ENCODE data around the gene FAM227A.
A peak's percentile ranks its signal among the peaks of the same experiment; 100 is the strongest.
"Not testable (repeated sequence)": the region's sequence is repeated elsewhere in the genome, so short reads cannot be mapped to it uniquely, and the experiment has no call there.

Gene FAM227A

GRCh38 chr22:38632528-38632927, 23.7 kb downstream of the FAM227A start:
- no peak for ATAC-seq

GRCh38 chr22:38631724-38632123, 24.5 kb downstream of the FAM227A start:
- DNase-seq, result no peak
- peaks cover 12% of the 10 kb centered on the region for H3K4me1 Mint-ChIP-seq
- H3K4me3 Mint-ChIP-seq, result peak overlapping the region; percentile 36 to 39

More at GRCh38 chr22:38632528-38632927, 23.7 kb downstream of the FAM227A start:
- Mint-ChIP-seq H3K27me3 (no peaks in the 10 kb centered on the region), H3K4me1 (peaks cover 12% of the 10 kb centered on the region), H3K4me3 (no peak overlapping the region), H3K9me3 (no peaks in the 10 kb centered on the region), H3K27ac (no peak overlapping the region)
- no peak for DNase-seq

GRCh38 chr22:38629108-38629507, 27.1 kb downstream of the FAM227A start:
- H3K27ac Mint-ChIP-seq, result no peak overlapping the region

More at GRCh38 chr22:38631724-38632123, 24.5 kb downstream of the FAM227A start:
- no peaks in the 10 kb centered on the region for H3K9me3 Mint-ChIP-seq
- H3K27me3 Mint-ChIP-seq, result no peaks in the 10 kb centered on the region
- peak overlapping the region in 1 of 2 donors; percentile 50 for H3K27ac Mint-ChIP-seq
- ATAC-seq, result peak; percentile 81

GRCh38 chr22:38628444-38628843, 27.7 kb downstream of the FAM227A start:
- Mint-ChIP-seq H3K4me3 (no peak overlapping the region), H3K27ac (no peak overlapping the region), H3K9me3 (no peaks in the 10 kb centered on the region), H3K4me1 (peaks cover 12% of the 10 kb centered on the region), H3K27me3 (no peaks in the 10 kb centered on the region)
- DNase-seq, result no peak
- ATAC-seq, result no peak

More at GRCh38 chr22:38629108-38629507, 27.1 kb downstream of the FAM227A start:
- Mint-ChIP-seq H3K4me3 (no peak overlapping the region), H3K27me3 (no peaks in the 10 kb centered on the region), H3K4me1 (peaks cover 12% of the 10 kb centered on the region), H3K9me3 (no peaks in the 10 kb centered on the region)
- ATAC-seq (no peak), DNase-seq (no peak)

- ATAC-seq (no peak), DNase-seq (no peak)
- Mint-ChIP-seq H3K27ac (no peak overlapping the region), H3K4me3 (no peak overlapping the region), H3K9me3 (peaks cover 0 to 8% of the 10 kb centered on the region in 2 donors), H3K27me3 (no peaks in the 10 kb centered on the region), H3K4me1 (no peaks in the 10 kb centered on the region)
These were observed 32.8 kb downstream of the FAM227A start for GRCh38 chr22:38623351-38623750.

- no peak for ATAC-seq
- Mint-ChIP-seq H3K9me3 (peaks cover 0 to 14% of the 10 kb centered on the region in 2 donors), H3K4me1 (no peaks in the 10 kb centered on the region)
These were observed 37.5 kb downstream of the FAM227A start for GRCh38 chr22:38618682-38619081.

GRCh38 chr22:38618258-38618657, 37.9 kb downstream of the FAM227A start:
- Mint-ChIP-seq H3K4me3 (no peak overlapping the region), H3K9me3 (peaks cover 0 to 14% of the 10 kb centered on the region in 2 donors), H3K27me3 (no peaks in the 10 kb centered on the region), H3K4me1 (no peaks in the 10 kb centered on the region), H3K27ac (no peak overlapping the region)
- ATAC-seq (no peak), DNase-seq (no peak)

More at GRCh38 chr22:38618682-38619081, 37.5 kb downstream of the FAM227A start:
- no peak for DNase-seq
- Mint-ChIP-seq H3K27ac (no peak overlapping the region), H3K27me3 (no peaks in the 10 kb centered on the region), H3K4me3 (no peak overlapping the region)

DNA sequence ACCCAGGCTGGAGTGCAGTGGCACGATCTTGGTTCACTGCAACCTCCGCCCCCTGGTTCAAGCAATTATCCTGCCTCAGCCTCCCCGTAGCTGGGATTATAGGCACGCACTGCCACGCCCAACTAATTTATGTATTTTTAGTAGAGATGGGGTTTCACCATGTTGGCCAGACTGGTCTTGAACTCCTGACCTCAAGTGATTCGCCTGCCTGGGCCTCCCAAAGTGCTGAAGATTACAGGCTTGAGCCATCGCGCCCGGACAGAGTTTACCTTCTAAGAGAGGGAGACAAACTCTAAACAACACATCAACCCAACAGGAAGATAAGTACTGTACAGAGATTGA, 41.2 kb downstream of the FAM227A start:
- not testable (repeated sequence) for DNase-seq, H3K4me1 Mint-ChIP-seq, ATAC-seq, H3K27me3 Mint-ChIP-seq, H3K4me3 Mint-ChIP-seq, H3K27ac Mint-ChIP-seq
- peaks cover 0 to 14% of the 10 kb centered on the region in 2 donors for H3K9me3 Mint-ChIP-seq

DNA sequence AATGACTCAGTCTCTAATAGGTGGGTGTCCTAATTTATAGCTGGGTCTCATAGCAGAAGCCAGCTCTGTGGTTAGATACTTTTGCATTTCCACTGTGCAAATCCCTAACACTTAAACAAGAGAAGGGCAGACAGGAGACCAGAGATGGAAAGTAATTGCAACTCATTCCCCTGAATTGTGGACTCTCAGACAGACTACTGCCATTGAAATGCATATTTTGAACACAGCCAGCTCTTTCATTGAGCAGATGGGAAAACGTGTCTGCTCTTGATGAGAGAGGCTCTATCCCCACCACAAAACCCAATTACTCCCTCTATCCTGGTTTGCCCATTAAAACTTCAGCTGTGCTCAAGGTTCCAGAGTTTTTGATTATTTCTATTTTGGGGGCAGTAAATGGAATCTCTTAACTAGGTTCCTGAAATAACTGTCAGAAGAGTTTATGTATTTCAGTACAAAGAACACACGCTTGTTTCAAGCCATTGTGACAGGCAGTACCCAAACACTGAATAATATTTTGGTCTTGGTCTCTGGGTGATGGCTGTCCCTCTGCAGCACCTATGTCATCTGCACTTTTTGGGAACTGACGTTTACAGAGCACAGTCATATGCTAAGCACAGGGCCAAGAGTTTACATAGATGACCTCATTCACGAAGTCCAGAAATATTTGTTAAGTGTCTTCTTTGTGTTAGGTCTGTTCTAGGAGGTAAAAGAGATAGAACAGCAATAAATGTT, 41.7 kb downstream of the FAM227A start:
- ATAC-seq, result no peak
- no peak for DNase-seq
- Mint-ChIP-seq H3K4me1 (no peaks in the 10 kb centered on the region), H3K27me3 (no peaks in the 10 kb centered on the region), H3K4me3 (no peak overlapping the region), H3K9me3 (peaks cover 0 to 14% of the 10 kb centered on the region in 2 donors), H3K27ac (no peak overlapping the region)

GRCh38 chr22:38613588-38613987, 42.6 kb downstream of the FAM227A start:
- Mint-ChIP-seq H3K27ac (no peak overlapping the region), H3K4me1 (no peaks in the 10 kb centered on the region), H3K27me3 (no peaks in the 10 kb centered on the region), H3K9me3 (peaks cover 0 to 9% of the 10 kb centered on the region in 2 donors), H3K4me3 (no peak overlapping the region)
- DNase-seq (no peak), ATAC-seq (no peak)

GRCh38 chr22:38612217-38613006, 43.8 kb downstream of the FAM227A start:
- Mint-ChIP-seq H3K9me3 (no peaks in the 10 kb centered on the region), H3K27me3 (no peaks in the 10 kb centered on the region), H3K4me3 (no peak overlapping the region), H3K27ac (peak overlapping the region in 1 of 2 donors; percentile 61), H3K4me1 (no peaks in the 10 kb centered on the region)
- ATAC-seq (no peak), DNase-seq (no peak)

- H3K27ac Mint-ChIP-seq, result no peak overlapping the region
- H3K4me3 Mint-ChIP-seq, result no peak overlapping the region
- no peaks in the 10 kb centered on the region for H3K27me3 Mint-ChIP-seq
- DNase-seq (no peak), ATAC-seq (no peak)
- no peaks in the 10 kb centered on the region for H3K4me1 Mint-ChIP-seq
- H3K9me3 Mint-ChIP-seq, result no peaks in the 10 kb centered on the region
These were observed 44.6 kb downstream of the FAM227A start for GRCh38 chr22:38611559-38611958.

- no peak for ATAC-seq
- H3K27ac Mint-ChIP-seq, result no peak overlapping the region
- no peaks in the 10 kb centered on the region for H3K27me3 Mint-ChIP-seq
These were observed 46.0 kb downstream of the FAM227A start for GRCh38 chr22:38610234-38610633.

GRCh38 chr22:38608992-38609750, 47.0 kb downstream of the FAM227A start:
- no peak for DNase-seq
- no peak for ATAC-seq
- no peaks in the 10 kb centered on the region for H3K9me3 Mint-ChIP-seq
- H3K4me3 Mint-ChIP-seq, result no peak overlapping the region
- no peaks in the 10 kb centered on the region for H3K27me3 Mint-ChIP-seq
- H3K4me1 Mint-ChIP-seq, result no peaks in the 10 kb centered on the region
- H3K27ac Mint-ChIP-seq, result no peak overlapping the region

More at GRCh38 chr22:38610234-38610633, 46.0 kb downstream of the FAM227A start:
- no peak for DNase-seq
- no peaks in the 10 kb centered on the region for H3K4me1 Mint-ChIP-seq
- no peak overlapping the region for H3K4me3 Mint-ChIP-seq
- no peaks in the 10 kb centered on the region for H3K9me3 Mint-ChIP-seq

DNA sequence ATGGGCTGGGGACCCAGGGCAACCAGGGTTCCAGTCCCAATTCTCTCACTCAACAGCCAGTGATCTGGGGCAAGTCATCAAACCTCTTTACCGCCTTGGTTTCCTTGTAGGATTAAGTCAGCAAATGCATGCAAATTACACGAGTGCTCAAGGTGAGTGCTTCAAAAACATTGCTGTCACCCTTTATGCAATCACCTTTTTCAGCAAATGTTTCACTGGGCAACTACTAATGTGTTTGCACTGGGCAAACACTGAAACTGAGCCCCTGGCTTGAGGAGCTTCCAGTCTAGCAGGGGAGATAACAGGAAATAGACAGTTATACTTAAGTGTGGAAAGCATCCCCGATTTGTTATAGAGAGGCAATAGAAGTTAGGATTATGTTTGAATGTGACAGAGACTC, 48.5 kb downstream of the FAM227A start:
- no peak overlapping the region for H3K27ac Mint-ChIP-seq
- DNase-seq (no peak), ATAC-seq (no peak)
- no peaks in the 10 kb centered on the region for H3K4me1 Mint-ChIP-seq
- no peaks in the 10 kb centered on the region for H3K27me3 Mint-ChIP-seq
- H3K4me3 Mint-ChIP-seq, result no peak overlapping the region
- no peaks in the 10 kb centered on the region for H3K9me3 Mint-ChIP-seq

All from stimulated activated naive CD8-positive, alpha-beta T cell treated with anti-CD3 and anti-CD28 coated beads, Interleukin-15, amount 100 ng/mL, for 72 hours (primary cell).